ENCODE results near the gene LIFR.

The LIFR gene

GRCh38 chr5:38456657-38457399, 99.6 kb downstream of the LIFR start:
- Histone ChIP-seq H4K8ac (ENCODE audit: low read depth, low read length) (no peak overlapping the region), H3K79me1 (ENCODE audit: low read length) (no peaks in the 10 kb centered on the region), H3K4me2 (ENCODE audit: low read length) (no peak overlapping the region), H2BK120ac (ENCODE audit: insufficient read depth, low read length, poor library complexity) (no peak overlapping the region), H2BK12ac (ENCODE audit: low read length) (no peak overlapping the region), H3K9me3 (ENCODE audit: insufficient read depth, low read depth, low read length) (peaks cover 3% of the 10 kb centered on the region), H3K36me3 (ENCODE audit: control insufficient read depth in 1 of 2, insufficient read depth in 2 of 2, low read length in 2 of 2) (no peaks in the 10 kb centered on the region), H2AFZ (ENCODE audit: insufficient read depth, low read length, poor library complexity) (no peak overlapping the region), H3K14ac (ENCODE audit: low read length) (no peak overlapping the region), H4K91ac (ENCODE audit: low read depth, low read length) (no peak overlapping the region), H3K4me3 (ENCODE audit: low read depth, low read length) (no peak overlapping the region), H3K4me1 (ENCODE audit: control insufficient read depth in 1 of 2, insufficient read depth in 2 of 2, low read length in 2 of 2) (no peaks in the 10 kb centered on the region), H3K27ac (ENCODE audit: low read depth, low read length) (no peak overlapping the region), H4K12ac (ENCODE audit: low read depth, low read length) (no peak overlapping the region), H3K27me3 (ENCODE audit: insufficient read depth, low read length) (no peaks in the 10 kb centered on the region), H3K18ac (ENCODE audit: low read length) (no peak overlapping the region), H3K4ac (ENCODE audit: low read depth, low read length) (no peak overlapping the region), H2AK5ac (ENCODE audit: low read length) (no peak overlapping the region), H3K23ac (ENCODE audit: low read length) (no peak overlapping the region), H3K9ac (ENCODE audit: low read length) (no peak overlapping the region), H2BK5ac (ENCODE audit: low read depth, low read length, poor library complexity) (no peak overlapping the region), H3K79me2 (ENCODE audit: control insufficient read depth, insufficient read depth, low read length, poor library complexity) (no peaks in the 10 kb centered on the region)
- no peak for DNase-seq
- WGBS (ENCODE audit: extremely low coverage, insufficient coverage, insufficient read length): no CpG with 5 or more reads among the region's 4 CpGs

GRCh38 chr5:38455796-38456330, 100.6 kb downstream of the LIFR start:
- Histone ChIP-seq H4K91ac (ENCODE audit: low read depth, low read length) (no peak overlapping the region), H2BK120ac (ENCODE audit: insufficient read depth, low read length, poor library complexity) (no peak overlapping the region), H3K27me3 (ENCODE audit: insufficient read depth, low read length) (no peaks in the 10 kb centered on the region), H3K9ac (ENCODE audit: low read length) (no peak overlapping the region), H3K23ac (ENCODE audit: low read length) (no peak overlapping the region), H3K27ac (ENCODE audit: low read depth, low read length) (no peak overlapping the region), H3K36me3 (ENCODE audit: control insufficient read depth in 1 of 2, insufficient read depth in 2 of 2, low read length in 2 of 2) (no peaks in the 10 kb centered on the region), H3K4me3 (ENCODE audit: low read depth, low read length) (no peak overlapping the region), H2BK5ac (ENCODE audit: low read depth, low read length, poor library complexity) (no peak overlapping the region), H3K4ac (ENCODE audit: low read depth, low read length) (no peak overlapping the region), H3K18ac (ENCODE audit: low read length) (no peak overlapping the region), H3K14ac (ENCODE audit: low read length) (no peak overlapping the region), H4K12ac (ENCODE audit: low read depth, low read length) (no peak overlapping the region), H3K79me1 (ENCODE audit: low read length) (no peaks in the 10 kb centered on the region), H2BK12ac (ENCODE audit: low read length) (no peak overlapping the region), H4K8ac (ENCODE audit: low read depth, low read length) (no peak overlapping the region), H3K4me2 (ENCODE audit: low read length) (no peak overlapping the region), H2AFZ (ENCODE audit: insufficient read depth, low read length, poor library complexity) (no peak overlapping the region), H3K9me3 (ENCODE audit: insufficient read depth, low read depth, low read length) (peaks cover 3% of the 10 kb centered on the region), H3K4me1 (ENCODE audit: control insufficient read depth in 1 of 2, insufficient read depth in 2 of 2, low read length in 2 of 2) (no peaks in the 10 kb centered on the region), H3K79me2 (ENCODE audit: control insufficient read depth, insufficient read depth, low read length, poor library complexity) (no peaks in the 10 kb centered on the region), H2AK5ac (ENCODE audit: low read length) (no peak overlapping the region)
- no CpG with 5 or more reads among the region's 8 CpGs for WGBS (ENCODE audit: extremely low coverage, insufficient coverage, insufficient read length)
- DNase-seq: no peak

DNA sequence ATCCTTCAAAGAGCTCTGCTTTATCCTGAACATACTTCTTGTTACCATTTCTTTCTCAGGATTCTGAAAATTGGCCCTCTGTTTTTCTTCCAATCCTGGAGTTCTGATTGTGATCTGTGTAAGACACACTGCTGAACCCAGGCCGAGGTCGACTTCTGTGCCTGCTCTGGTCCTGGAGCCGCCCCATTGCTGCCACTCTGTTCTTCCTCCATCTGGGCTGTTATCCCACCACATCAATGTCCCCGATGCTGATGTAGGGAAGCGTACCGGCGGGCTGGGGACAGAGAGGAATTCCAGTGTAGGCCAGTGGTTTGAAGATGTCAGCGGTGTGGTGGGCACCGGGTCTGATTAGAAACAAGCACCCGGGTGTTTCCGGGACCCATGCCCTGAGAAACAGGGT, 102.5 kb downstream of the LIFR start:
- Histone ChIP-seq H3K4me3 (ENCODE audit: low read depth, low read length) (no peak overlapping the region), H3K79me2 (ENCODE audit: control insufficient read depth, insufficient read depth, low read length, poor library complexity) (no peaks in the 10 kb centered on the region), H3K27ac (ENCODE audit: low read depth, low read length) (no peak overlapping the region), H3K18ac (ENCODE audit: low read length) (no peak overlapping the region), H3K4me1 (ENCODE audit: control insufficient read depth in 1 of 2, insufficient read depth in 2 of 2, low read length in 2 of 2) (no peaks in the 10 kb centered on the region), H2BK12ac (ENCODE audit: low read length) (no peak overlapping the region), H3K27me3 (ENCODE audit: insufficient read depth, low read length) (no peaks in the 10 kb centered on the region), H4K91ac (ENCODE audit: low read depth, low read length) (no peak overlapping the region), H3K4me2 (ENCODE audit: low read length) (no peak overlapping the region), H4K12ac (ENCODE audit: low read depth, low read length) (no peak overlapping the region), H3K4ac (ENCODE audit: low read depth, low read length) (no peak overlapping the region), H3K14ac (ENCODE audit: low read length) (no peak overlapping the region), H3K23ac (ENCODE audit: low read length) (no peak overlapping the region), H3K9me3 (ENCODE audit: insufficient read depth, low read depth, low read length) (peaks cover 2% of the 10 kb centered on the region), H2BK5ac (ENCODE audit: low read depth, low read length, poor library complexity) (no peak overlapping the region), H2BK120ac (ENCODE audit: insufficient read depth, low read length, poor library complexity) (no peak overlapping the region), H3K36me3 (ENCODE audit: control insufficient read depth in 1 of 2, insufficient read depth in 2 of 2, low read length in 2 of 2) (no peaks in the 10 kb centered on the region), H3K79me1 (ENCODE audit: low read length) (no peaks in the 10 kb centered on the region), H2AFZ (ENCODE audit: insufficient read depth, low read length, poor library complexity) (no peak overlapping the region), H3K9ac (ENCODE audit: low read length) (no peak overlapping the region), H4K8ac (ENCODE audit: low read depth, low read length) (no peak overlapping the region), H2AK5ac (ENCODE audit: low read length) (no peak overlapping the region)
- no peak for DNase-seq
- no CpG with 5 or more reads among the region's 11 CpGs for WGBS (ENCODE audit: extremely low coverage, insufficient coverage, insufficient read length)

DNA sequence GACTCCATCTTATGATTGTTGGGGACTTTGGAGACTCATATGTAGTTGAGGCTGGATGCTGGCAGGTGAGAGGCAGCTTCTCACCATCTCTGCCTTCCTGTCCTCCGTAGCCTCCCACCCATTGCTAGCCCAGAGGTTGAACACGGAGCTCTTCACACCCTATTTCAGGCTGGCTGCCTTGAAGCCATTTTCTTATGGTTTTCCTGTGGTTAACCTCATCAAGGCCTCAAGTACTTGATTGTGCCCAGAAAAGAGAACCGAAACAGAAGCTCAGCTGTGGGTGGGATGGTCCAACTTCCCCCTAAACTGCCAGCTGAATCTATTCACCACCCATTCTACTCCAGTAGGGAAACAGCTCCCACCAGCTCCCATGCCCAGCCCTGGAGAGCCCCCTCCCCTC, 102.9 kb downstream of the LIFR start:
- H4K8ac ChIP-seq (ENCODE audit: low read depth, low read length): no peak overlapping the region
- H2BK12ac ChIP-seq (ENCODE audit: low read length): no peak overlapping the region
- H3K9me3 ChIP-seq (ENCODE audit: insufficient read depth, low read depth, low read length): peaks cover 1% of the 10 kb centered on the region
- H3K23ac ChIP-seq (ENCODE audit: low read length): no peak overlapping the region
- no peaks in the 10 kb centered on the region for H3K79me2 ChIP-seq (ENCODE audit: control insufficient read depth, insufficient read depth, low read length, poor library complexity)
- no peak overlapping the region for H3K27ac ChIP-seq (ENCODE audit: low read depth, low read length)
- no peak overlapping the region for H2BK5ac ChIP-seq (ENCODE audit: low read depth, low read length, poor library complexity)
- no peak overlapping the region for H3K9ac ChIP-seq (ENCODE audit: low read length)
- H3K14ac ChIP-seq (ENCODE audit: low read length): no peak overlapping the region
- H3K4me2 ChIP-seq (ENCODE audit: low read length): no peak overlapping the region
- no peaks in the 10 kb centered on the region for H3K27me3 ChIP-seq (ENCODE audit: insufficient read depth, low read length)
- no peak overlapping the region for H4K91ac ChIP-seq (ENCODE audit: low read depth, low read length)
- no peak overlapping the region for H2AK5ac ChIP-seq (ENCODE audit: low read length)
- H3K4ac ChIP-seq (ENCODE audit: low read depth, low read length): no peak overlapping the region
- no peak overlapping the region for H3K4me3 ChIP-seq (ENCODE audit: low read depth, low read length)
- no CpG with 5 or more reads among the region's 3 CpGs for WGBS (ENCODE audit: extremely low coverage, insufficient coverage, insufficient read length)
- DNase-seq: no peak
- H3K4me1 ChIP-seq (ENCODE audit: control insufficient read depth in 1 of 2, insufficient read depth in 2 of 2, low read length in 2 of 2): no peaks in the 10 kb centered on the region
- no peak overlapping the region for H2BK120ac ChIP-seq (ENCODE audit: insufficient read depth, low read length, poor library complexity)
- no peak overlapping the region for H4K12ac ChIP-seq (ENCODE audit: low read depth, low read length)
- no peaks in the 10 kb centered on the region for H3K36me3 ChIP-seq (ENCODE audit: control insufficient read depth in 1 of 2, insufficient read depth in 2 of 2, low read length in 2 of 2)
- no peak overlapping the region for H3K18ac ChIP-seq (ENCODE audit: low read length)
- no peaks in the 10 kb centered on the region for H3K79me1 ChIP-seq (ENCODE audit: low read length)
- no peak overlapping the region for H2AFZ ChIP-seq (ENCODE audit: insufficient read depth, low read length, poor library complexity)
